ENCODE measurements around the gene STX7. TPM values are rescaled to one million over a fixed set of nuclear protein-coding genes. Genes with fewer than 3 reads are reported as not detected.

Gene STX7
- total RNA-seq, 1 donor from 2014 or later: 29.7 TPM

- peaks cover 14% of the 10 kb centered on the region for H3K36me3 ChIP-seq (ENCODE audit: control insufficient read depth, insufficient read depth, low read length)
- FAIRE-seq (no peak), DNase-seq (ENCODE audit: low read depth) (no peak)
- no peaks in the 10 kb centered on the region for H3K27me3 ChIP-seq (ENCODE audit: control insufficient read depth, insufficient read depth, low read length)
- no peak overlapping the region for H3K4me3 ChIP-seq (ENCODE audit: low read depth, low read length)
- no peak for TF ChIP-seq CTCF (IDR thresholded peaks at IDR 0.05; ENCODE audit: insufficient read depth, low read length, severe bottlenecking)
Measured at GRCh38 chr6:132465530-132466485, 47.1 kb downstream of the STX7 start.

DNA sequence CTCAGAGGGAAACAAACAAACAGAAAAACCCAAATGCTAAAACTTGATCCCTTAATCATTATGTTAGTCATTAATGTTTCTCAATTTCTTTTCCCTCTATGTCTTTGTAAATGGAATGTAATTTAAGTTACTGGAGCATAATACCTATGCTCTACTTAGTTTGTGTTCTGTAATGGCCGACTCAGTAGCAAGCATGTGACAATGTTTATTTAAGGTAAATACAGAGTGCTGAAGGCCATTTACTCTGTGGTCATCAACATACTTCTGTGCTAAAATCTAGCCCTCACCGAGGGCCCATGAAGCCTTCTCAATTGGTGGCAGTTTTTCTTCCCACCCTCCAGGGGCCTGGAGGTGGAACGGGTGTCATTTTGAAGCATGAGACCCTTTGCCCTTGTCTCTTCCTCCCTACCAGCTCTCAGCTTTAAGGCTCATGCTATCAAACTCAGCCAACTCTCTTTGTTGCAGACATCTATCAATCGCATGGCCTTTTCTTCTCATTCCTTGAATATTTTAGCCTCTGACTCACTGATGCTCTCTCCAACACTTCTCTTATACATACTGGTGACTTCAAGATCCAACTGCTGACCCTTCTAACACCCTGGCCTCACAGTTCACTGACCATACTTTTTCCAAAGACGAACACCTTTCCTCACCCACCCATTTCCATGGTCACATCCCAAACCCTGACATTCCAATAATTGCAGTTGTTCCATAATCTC lies 48.2 kb downstream of the STX7 start:
- FAIRE-seq: no peak
- peaks cover 13% of the 10 kb centered on the region for H3K36me3 ChIP-seq (ENCODE audit: control insufficient read depth, insufficient read depth, low read length)
- H3K4me3 ChIP-seq (ENCODE audit: low read depth, low read length): no peak overlapping the region
- no peak for TF ChIP-seq CTCF (IDR thresholded peaks at IDR 0.05; ENCODE audit: insufficient read depth, low read length, severe bottlenecking)
- H3K27me3 ChIP-seq (ENCODE audit: control insufficient read depth, insufficient read depth, low read length): no peaks in the 10 kb centered on the region
- no peak for DNase-seq (ENCODE audit: low read depth)

DNA sequence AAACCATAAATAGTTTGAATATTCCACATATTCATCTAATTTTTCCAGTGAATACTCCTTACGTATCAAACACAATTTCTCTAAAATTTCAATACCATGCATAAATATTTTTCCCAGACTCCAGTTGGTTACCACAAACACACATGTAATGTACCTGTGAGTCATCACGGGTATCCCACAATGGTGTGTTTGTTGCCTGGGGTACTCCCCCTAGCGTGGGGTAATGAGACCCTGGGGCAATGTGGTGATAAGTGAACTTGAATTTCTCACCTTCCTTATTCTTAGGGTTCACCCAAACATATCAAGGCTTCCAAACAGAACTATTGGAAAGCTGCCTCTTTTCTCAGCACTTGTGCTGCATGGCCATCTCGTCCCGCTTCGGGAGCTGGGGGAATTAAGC lies 51.0 kb downstream of the STX7 start:
- TF ChIP-seq CTCF (IDR thresholded peaks at IDR 0.05; ENCODE audit: insufficient read depth, low read length, severe bottlenecking): no peak
- no peak for FAIRE-seq
- no peak overlapping the region for H3K4me3 ChIP-seq (ENCODE audit: low read depth, low read length)
- no peaks in the 10 kb centered on the region for H3K27me3 ChIP-seq (ENCODE audit: control insufficient read depth, insufficient read depth, low read length)
- DNase-seq (ENCODE audit: low read depth): no peak
- peaks cover 15% of the 10 kb centered on the region for H3K36me3 ChIP-seq (ENCODE audit: control insufficient read depth, insufficient read depth, low read length)

GRCh38 chr6:132459605-132459952 lies 53.3 kb downstream of the STX7 start:
- FAIRE-seq (no peak), DNase-seq (ENCODE audit: low read depth) (no peak)
- no peak for TF ChIP-seq CTCF (IDR thresholded peaks at IDR 0.05; ENCODE audit: insufficient read depth, low read length, severe bottlenecking)
- H3K27me3 ChIP-seq (ENCODE audit: control insufficient read depth, insufficient read depth, low read length): no peaks in the 10 kb centered on the region
- no peak overlapping the region for H3K4me3 ChIP-seq (ENCODE audit: low read depth, low read length)
- H3K36me3 ChIP-seq (ENCODE audit: control insufficient read depth, insufficient read depth, low read length): peaks cover 16% of the 10 kb centered on the region

- no peak for FAIRE-seq
- no peak for TF ChIP-seq CTCF (IDR thresholded peaks at IDR 0.05; ENCODE audit: insufficient read depth, low read length, severe bottlenecking)
Measured at GRCh38 chr6:132458887-132459604, 53.9 kb downstream of the STX7 start.

More at GRCh38 chr6:132458887-132459604, 53.9 kb downstream of the STX7 start:
- no peak overlapping the region for H3K4me3 ChIP-seq (ENCODE audit: low read depth, low read length)
- peaks cover 16% of the 10 kb centered on the region for H3K36me3 ChIP-seq (ENCODE audit: control insufficient read depth, insufficient read depth, low read length)
- no peaks in the 10 kb centered on the region for H3K27me3 ChIP-seq (ENCODE audit: control insufficient read depth, insufficient read depth, low read length)
- no peak for DNase-seq (ENCODE audit: low read depth)

Measured in bronchial epithelial cell (primary cell).